HG02973 (cell line): ENCODE measurements around the gene HES7.

Experiments
- ATAC-seq: cut with Tn5 transposase; IDR thresholded peaks from one replicate; pipeline ENCODE4 v1.9.1; 2021; ENCODE audit warnings: moderate library complexity; ENCODE audit not compliant: unreplicated experiment

HES7 gene

GRCh38 chr17:8143581-8144400 lies 19.9 kb upstream of the HES7 start:
- no peak for ATAC-seq

- ATAC-seq: no peak
Measured at GRCh38 chr17:8142887-8143580, 19.1 kb upstream of the HES7 start.

- ATAC-seq: no peak
Measured at GRCh38 chr17:8142158-8142886, 18.4 kb upstream of the HES7 start.

- ATAC-seq: no peak
Measured at GRCh38 chr17:8141741-8142140, 17.8 kb upstream of the HES7 start.

- ATAC-seq: no peak
Measured at GRCh38 chr17:8141045-8141444, 17.1 kb upstream of the HES7 start.

GRCh38 chr17:8140065-8141029 lies 16.4 kb upstream of the HES7 start:
- no peak for ATAC-seq

- ATAC-seq: peak; percentile 69
Measured at GRCh38 chr17:8138672-8139371, 14.9 kb upstream of the HES7 start.

GRCh38 chr17:8138374-8138671 lies 14.4 kb upstream of the HES7 start:
- ATAC-seq: peak; percentile 12

GRCh38 chr17:8137645-8138373 lies 13.9 kb upstream of the HES7 start:
- ATAC-seq: peak; percentile 7

GRCh38 chr17:8133941-8134340 lies 10.0 kb upstream of the HES7 start:
- no peak for ATAC-seq

GRCh38 chr17:8133399-8133798 lies 9.5 kb upstream of the HES7 start:
- ATAC-seq: no peak

- no peak for ATAC-seq
Measured at GRCh38 chr17:8131844-8132441, 8.0 kb upstream of the HES7 start.

- ATAC-seq: no peak
Measured at GRCh38 chr17:8128125-8128784, 4.3 kb upstream of the HES7 start.

- ATAC-seq: no peak
Measured at GRCh38 chr17:8126491-8127066, 2.7 kb upstream of the HES7 start.

- ATAC-seq: no peak
Measured at GRCh38 chr17:8125947-8126490, 2.1 kb upstream of the HES7 start.

- ATAC-seq: no peak
Measured at GRCh38 chr17:8125154-8125946, 1.4 kb upstream of the HES7 start.
